GM18508 (cell line): ENCODE measurements around the gene DNAH6.
"Not testable (repeated sequence)": the region's sequence is repeated elsewhere in the genome, so short reads cannot be mapped to it uniquely, and the experiment has no call there.

Source experiments
- ATAC-seq: cut with Tn5 transposase; IDR thresholded peaks from one replicate; pipeline ENCODE4 v1.9.1; 2021; ENCODE audit warnings: moderate number of reproducible peaks; ENCODE audit not compliant: insufficient read depth, unreplicated experiment

The DNAH6 gene

DNA sequence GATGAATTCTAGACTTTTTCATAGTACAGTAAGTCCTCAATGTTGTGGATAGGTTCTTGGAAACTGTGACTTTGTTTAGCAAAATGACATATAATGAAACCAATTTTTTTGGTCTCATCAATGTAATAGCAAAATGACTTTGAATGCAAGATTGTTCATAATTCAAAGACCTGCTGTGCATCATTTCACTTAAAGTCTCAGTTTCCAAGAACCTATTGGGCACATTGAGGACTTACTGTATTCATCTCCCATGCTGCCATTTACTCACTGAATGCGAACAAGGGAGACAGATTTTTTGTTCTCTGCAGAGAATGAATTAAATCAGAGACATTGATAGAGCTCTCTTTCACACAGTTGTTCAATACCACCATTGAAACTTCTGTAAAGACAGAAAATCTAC, 211.0 kb downstream of the DNAH6 start:
- ATAC-seq, result no peak

DNA sequence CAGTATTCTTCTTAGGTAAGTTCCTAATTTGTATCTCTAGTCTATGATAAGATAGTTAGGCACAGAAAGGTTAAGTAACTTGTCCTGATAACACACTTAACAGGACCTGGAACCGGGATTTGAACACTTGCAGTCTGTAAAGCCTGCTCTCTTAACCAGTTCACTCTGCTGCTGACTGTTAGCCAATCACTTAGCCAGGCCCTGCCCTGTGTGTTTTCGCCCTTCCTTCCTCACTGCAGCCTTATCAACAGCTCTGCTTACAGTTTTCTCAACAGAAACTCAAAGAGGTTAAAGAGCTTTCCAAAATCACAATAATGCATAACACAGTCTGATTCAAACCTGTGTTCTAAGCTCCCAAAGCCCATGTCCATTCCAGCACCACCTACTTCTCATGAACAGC, 212.9 kb downstream of the DNAH6 start:
- ATAC-seq, result no peak

DNA sequence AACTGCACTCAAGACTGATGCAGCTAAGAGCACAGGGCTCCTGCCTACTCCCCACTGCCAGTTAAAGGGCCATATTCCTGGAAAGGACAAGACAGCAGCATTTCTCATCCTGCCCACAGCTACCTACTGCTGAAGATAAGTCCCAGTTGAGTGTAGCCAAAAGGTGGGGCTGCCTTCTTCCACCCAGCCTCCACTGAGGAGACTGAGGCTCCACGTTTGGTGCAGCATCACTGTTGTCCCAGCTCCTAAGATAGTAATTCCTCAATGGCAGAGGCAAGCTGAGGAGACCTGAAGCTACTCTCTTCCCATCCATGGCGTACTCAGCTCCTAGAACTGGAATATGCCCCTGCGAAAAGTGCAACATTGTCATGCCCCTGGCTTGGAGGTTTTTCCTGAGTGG, 214.9 kb downstream of the DNAH6 start:
- ATAC-seq, result no peak

DNA sequence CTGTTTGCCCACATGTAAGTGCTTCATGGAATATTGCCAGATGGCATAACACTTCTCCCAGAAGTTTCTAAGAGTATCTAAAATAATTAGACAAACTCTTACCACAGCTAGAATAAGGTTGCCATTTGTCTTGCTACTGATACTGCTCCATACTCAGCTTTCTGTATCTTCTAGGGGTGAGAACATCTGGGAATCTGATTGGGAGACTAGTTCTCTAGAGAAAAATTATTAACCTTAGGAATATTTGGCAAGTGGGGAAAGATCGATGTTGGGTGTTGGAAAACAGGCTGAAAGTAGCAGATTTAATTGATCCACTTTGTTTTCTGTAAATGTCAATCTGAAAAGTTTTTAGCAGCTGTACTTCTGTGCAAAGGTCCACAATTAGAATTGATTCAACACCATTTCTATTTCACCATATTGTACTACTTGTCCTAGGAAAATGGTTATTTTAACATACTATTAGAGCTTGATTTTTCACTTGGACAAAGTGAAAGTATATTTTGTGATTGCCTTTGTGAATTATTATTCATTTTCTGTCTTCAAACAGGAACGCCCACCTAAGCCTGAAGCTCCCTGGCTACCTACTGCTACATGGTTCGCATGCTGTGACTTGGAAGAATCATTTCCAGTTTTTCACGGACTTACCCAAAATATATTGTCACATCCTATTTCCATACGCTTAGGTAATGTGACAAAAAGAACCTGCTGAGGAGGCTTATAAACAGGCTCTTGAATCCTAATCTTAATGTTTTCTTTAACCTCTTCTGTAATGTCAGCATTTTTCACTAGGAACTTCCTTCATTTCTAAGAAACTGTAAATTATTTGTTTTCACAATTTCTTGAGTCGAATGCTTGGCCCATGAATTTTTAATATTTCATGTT, 216.8 kb downstream of the DNAH6 start:
- no peak for ATAC-seq

DNA sequence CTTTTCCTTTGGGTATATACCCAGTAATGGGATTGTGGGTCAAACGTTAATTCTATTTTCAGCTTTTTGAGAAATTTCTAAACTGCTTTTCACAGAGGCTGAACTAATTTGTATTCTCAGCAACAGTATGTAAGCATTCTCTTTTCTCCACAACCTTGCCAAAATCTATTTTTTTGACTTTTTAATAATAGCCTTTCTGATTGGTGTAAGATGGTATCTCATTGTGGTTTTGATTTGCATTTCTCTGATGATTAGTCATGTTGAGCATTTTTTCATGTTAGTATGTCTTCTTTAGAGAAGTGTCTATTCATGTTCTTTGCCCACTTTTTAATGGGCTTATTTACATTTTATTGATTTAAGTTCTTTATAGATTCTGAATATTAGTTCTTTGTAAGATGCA, 219.1 kb downstream of the DNAH6 start:
- ATAC-seq, result no peak

DNA sequence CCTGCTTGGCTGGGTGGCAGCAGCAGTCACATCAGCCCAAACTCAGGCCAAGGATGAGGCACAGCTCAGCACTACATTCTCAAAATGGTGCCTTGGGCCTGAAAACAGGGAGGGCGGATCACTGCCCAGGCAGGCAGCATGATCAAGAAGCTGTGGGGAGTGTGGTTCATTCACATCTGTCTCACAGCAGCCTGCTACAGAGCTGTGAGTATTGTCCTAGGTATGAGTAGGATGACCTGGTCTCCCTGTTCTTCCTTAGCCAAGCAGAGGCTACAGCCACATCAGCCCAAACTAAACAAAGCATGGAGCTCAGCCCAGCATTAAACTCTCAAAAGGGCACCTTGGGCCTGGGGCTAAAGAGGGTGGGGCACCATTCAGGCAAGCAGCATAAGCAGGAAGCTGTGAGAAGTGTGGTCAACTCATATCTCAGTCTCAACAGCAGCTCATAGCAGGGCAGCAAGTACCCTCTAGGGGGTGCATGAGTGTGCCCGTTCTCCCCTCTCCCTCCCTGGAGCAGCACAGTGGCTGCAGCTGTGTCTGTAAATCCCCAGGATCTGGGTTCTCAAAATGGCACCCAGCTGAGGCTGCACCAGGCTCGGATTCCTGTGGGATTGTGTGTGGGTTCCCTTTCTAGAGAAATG, 225.0 kb downstream of the DNAH6 start:
- peak; percentile 94 for ATAC-seq

DNA sequence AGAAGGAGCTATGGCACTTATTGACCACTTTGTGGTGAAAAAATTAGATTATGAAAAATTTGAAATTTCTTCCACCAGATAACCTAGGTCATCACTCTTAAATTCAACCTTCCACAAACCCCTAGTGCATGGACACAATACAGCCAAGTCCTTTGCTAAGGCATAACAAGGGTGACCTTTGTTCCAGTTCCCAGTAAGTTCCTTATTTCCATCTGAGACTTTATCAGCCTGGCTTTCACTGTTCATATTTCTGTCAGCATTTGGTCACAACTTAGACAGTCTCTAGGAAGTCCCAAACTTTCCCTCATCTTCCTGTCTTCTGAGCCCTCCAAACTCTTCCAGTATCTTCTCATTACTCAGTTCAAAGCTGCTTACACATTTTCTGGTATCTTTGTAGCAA, 232.0 kb downstream of the DNAH6 start:
- ATAC-seq, result no peak

DNA sequence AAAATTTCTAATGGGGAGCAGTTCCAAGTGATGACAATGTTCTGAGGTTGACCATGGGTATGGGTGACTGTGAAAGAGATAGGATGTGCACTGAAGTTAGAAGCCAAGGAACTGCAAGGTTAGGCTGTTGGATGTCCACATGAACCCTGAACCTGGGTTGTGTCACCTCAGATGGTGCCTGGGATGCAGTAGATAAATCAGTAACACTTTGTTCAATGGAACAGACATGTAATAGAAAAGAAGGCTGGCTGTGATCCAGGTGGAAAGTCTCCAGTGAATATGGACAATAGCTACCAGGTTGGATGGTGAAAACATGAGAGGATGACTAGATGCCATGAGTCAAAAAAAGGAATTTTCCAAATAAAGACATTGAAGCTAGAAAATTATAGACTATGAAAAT, 233.1 kb downstream of the DNAH6 start:
- ATAC-seq, result no peak

DNA sequence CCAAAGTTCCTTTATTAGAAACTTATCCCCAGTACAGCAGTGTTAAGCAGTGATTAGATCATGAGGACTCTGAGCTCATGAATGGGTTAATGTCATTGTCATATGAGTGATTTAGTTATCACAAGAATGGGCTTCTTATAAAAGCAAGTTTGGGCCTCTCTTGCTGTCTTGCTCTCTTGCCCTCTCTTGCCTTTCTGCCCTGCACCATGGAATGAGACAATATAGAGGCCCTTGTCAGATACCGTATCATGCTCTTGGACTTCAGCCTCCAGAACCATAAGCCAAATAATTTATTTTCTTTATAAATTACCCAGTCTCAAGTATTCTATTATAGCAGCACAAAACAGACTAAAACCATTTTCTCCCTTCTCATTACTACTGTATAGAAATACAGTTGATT, 238.8 kb downstream of the DNAH6 start:
- no peak for ATAC-seq

DNA sequence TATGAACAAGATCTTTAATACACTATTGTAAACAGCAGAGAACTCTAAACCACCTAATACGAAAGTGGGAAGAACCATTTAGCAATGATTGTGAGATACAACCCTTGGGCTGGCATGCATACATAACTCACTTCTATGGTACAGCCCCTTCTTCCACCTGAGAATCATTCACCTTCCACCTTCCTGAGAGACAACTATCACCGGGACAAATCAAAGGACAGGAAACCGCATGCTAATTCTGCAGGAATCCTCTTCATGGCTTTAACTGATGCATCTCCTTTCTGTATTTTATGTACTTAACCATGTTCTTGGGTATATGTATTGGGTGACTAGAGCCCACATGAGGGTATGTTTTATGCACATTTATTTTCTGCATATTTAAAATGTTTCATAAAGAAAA, 241.3 kb downstream of the DNAH6 start:
- ATAC-seq, result no peak

DNA sequence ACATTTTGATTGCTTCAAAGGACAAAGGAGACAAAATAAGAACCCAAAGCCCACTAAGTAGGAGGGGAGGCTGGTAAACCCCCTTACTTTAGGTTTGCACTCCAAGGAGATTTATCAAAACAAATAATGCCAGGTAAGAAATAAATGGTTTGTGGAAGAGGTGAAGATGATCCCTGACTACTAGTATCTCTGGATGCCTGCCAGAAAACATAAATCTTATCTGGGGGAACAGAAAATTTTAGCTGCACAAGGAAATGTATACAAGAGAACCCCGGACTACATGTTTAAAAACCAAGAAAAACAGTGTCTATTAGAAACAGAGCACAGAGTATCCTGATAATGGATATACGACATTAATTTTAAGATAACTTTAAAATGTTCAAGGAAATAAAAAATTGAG, 250.5 kb downstream of the DNAH6 start:
- ATAC-seq, result no peak

DNA sequence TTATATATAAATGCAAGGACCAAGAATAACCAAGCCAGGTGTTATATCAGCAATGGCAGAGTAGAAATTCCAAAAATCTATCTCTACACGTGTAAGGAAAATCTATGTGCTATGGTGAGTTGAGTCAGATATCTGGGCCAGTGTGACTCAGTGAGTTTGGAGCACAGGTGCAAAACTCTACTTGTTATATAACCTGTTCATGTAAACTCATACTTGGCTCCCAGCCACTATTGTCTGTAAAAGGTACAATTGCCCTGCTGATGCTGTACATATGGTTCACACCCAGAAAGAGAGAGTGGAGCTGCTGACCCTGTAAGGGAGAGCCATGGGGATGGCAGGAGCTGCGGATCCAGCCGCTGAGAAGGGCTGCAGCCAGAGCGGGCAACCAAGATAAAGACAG, 252.5 kb downstream of the DNAH6 start:
- no peak for ATAC-seq

DNA sequence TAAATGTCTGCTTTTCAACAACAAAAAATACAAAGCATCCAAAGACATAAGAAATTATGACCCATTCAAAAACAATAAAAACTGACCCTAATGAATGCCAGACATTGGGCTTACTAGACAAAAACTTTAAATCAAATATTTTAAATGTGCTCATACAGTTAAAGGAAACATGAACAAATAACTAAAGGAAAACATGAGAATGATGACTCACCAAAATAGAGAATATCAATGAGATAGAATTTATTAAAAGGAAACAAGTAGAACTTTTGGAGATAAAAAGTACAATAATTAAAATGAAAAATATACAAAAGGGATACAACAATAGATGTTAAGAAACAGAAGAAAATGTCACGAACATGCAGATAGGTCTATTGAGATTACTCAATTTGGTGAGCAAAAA, 254.0 kb downstream of the DNAH6 start:
- ATAC-seq, result no peak

DNA sequence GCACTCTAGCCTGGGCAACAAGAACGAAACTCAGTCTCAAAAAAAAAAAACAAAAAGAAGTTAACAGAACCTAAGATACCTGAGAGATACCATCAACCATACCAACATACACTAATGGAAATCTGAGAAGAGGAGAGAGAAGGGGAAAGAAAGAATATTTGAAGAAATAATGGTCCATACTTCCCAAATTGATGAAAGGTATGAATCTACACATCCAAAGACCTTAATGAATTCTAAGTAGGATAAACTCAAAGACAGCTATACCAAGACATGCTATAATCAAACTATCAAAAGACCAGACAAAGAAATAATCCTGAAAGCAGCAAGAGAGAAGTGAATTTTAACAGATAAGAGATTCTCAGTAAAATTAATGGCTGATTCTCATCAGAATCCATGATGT, 255.0 kb downstream of the DNAH6 start:
- no peak for ATAC-seq

DNA sequence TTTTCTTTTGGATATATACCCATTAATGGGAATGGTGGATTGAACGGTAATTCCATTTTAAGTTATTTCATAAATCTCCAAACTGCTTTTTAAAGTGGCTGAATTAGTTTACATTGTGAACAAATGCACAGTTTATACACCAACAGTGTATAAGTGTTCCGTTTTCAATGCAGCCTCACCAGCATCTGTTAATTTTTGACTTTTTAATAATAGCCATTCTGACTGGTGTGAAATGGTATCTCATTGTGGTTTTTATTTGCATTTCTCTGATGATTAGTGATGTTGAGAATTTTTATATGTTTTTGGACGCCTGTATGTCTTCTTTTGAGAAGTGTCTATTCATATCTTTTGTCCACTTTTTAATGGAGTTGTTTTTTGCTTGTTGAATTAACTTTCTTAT, 257.3 kb downstream of the DNAH6 start:
- not testable (repeated sequence) for ATAC-seq

DNA sequence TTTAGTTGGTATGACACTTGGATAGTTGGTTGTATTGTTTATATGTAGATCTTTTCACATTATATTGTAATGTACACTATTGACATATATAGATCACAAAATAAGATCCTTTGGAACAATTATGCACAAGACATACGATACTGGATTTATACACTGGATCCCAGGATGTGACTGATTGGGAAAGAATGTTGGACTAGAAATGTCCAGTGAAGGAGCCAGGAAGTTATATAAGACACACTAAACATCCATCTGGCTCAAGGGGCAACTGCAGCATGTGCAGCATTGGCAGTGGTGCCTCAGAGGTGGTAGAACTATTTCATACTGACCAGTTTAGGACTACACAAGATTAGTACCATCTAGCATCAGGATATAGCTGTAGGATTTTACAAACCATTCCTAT, 259.7 kb downstream of the DNAH6 start:
- no peak for ATAC-seq

DNA sequence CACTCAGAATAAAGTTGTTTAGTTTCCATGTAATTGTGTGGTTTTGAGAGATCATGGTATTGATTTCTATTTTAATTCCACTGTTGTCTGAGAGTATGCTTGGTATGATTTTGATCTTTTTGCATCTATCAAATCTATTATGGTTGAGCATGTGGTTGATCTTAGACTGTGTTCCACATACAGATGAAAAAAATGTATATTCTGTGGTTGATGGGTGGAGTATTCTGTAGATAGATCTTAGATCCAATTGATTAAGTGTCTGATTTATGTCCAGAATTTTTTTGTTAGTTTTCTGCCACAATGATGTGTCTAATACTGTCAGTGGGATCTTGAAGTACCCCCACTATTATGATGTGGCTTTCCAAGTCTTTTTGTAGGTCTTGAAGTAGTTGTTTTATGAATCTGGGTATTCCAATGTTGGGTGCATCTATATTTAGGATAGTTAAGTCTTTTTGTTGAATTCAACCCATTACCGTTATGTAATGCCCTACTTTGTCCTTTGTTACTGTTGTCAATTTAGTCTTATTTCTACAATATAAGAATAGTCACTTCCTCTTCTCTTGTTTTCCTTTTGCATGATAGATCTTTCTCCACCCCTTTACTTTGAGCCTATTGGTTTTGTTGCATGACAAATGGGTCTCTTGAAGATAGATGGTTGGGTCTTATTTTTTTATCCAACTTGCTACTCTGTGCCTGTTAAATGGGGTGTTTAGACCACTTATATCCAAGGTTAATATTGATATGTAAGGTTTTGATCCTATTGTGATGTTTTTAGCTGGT, 262.8 kb downstream of the DNAH6 start:
- no peak for ATAC-seq

DNA sequence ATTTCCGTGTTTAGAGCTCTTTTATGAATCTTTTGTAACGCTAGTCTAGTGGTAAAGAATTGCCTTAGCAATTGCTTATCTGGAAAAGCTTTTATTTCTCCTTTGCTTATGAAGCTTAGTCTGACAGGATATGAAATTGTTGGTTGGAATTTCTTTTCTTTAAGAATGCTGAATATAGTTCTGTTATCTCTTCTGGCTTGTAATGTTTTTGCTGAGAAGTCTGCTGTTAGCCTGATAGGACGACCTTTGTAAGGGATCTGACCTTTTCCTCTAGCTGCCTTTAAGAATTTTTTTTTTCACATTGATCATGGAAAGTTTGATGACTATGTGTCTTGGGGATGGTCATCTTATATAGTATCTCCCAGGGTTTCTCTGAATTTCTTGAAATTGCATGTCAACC, 263.5 kb downstream of the DNAH6 start:
- no peak for ATAC-seq

DNA sequence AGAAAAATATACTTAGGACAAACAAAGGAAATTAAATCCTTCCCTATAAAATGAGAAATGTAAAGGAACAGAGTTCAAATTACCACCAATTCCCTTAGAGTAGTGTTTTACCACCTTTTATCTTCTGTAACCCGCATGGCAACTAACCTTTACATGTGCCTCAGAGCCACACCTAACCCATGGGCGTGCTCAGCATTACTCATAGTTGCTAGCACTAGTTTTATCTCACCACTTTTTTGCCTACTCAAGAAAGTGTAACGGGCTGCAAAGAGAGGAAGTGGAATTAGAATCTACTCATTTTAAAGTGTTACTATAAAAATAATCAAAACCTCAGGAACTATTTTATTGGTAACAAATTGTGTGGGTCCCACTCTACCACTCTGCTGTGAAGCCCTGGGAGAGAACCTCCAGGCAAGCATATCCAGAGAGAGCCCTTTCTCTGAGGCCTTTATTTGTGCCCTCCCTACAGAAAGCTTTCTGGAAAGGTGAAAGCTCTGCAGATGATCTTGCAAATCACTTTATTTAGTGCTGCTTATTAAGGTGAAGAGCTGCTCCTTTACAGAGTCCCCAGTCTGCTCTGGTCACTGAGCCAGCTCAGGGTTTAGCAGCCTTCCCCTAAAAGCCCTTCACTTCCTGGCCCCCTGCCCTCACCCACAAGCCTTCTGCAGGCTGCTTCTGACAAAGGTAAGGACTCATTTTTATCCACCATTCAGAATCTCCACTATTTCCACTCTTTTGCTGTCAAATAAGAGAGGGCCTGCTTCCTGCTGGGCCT, 265.8 kb downstream of the DNAH6 start:
- peak; percentile 87 for ATAC-seq

DNA sequence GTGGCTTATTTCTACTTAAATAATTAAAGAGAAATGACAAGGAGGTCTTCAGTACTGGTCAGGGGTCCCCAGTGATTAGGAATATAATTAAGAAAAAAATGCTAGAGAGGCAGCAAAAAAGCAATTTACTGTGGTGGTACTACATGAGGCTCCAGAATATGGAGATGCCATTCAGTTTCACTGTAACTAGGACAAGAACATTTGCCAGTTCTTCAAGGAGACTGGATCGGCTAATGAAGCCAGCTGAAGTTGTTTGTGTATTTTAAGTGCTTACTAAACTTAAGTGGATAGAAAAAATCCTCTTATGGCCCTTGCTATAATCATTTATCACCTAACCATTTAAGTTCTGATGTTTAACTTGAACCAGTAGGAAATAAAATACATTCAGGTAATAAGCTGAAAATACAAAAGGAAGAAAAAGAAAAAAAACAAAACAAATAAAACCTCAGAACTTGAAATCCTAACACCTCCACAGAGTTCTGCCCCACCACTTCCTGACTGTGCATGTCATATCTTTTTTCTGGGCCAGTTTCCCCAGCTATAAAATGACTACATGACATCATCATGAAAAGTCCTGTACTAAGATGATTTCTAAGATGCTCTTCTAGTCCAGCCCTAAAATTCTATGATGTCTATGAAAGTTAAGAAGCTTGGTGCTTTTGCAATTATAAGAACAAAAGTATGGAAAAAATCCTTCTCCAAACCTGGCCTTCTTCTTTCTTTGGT, 266.6 kb downstream of the DNAH6 start:
- no peak for ATAC-seq
